C4-2B (cell line): Measurements from ENCODE around the gene BAHD1.

Experiments
- H3K27ac ChIP-seq: fragments of 450-650 bp; 2 replicates; pipeline ENCODE4 v1.5.1; 2017
- CTCF ChIP-seq: fragments of 450-650 bp; conservative IDR thresholded peaks from 2 replicates; pipeline ENCODE4 v1.5.1; 2017; ENCODE audit warnings: mild to moderate bottlenecking
- ZFX ChIP-seq: fragments of 450-650 bp; IDR thresholded peaks from 2 replicates; pipeline ENCODE4 v1.6.1; 2017

The BAHD1 gene

GRCh38 chr15:40443255-40443654 lies 2.5 kb downstream of the BAHD1 start:
- no peak for TF ChIP-seq ZFX
- no peak for TF ChIP-seq CTCF
- no peak overlapping the region for H3K27ac ChIP-seq

- H3K27ac ChIP-seq: no peak overlapping the region
- TF ChIP-seq CTCF: no peak
- no peak for TF ChIP-seq ZFX
These were observed 3.1 kb downstream of the BAHD1 start for GRCh38 chr15:40443846-40444245.

- H3K27ac ChIP-seq: no peak overlapping the region
- TF ChIP-seq ZFX: no peak
- no peak for TF ChIP-seq CTCF
These were observed 4.0 kb downstream of the BAHD1 start for GRCh38 chr15:40444736-40445135.

GRCh38 chr15:40445421-40445922 lies 4.7 kb downstream of the BAHD1 start:
- no peak overlapping the region for H3K27ac ChIP-seq
- TF ChIP-seq CTCF: no peak

GRCh38 chr15:40446144-40446543 lies 5.4 kb downstream of the BAHD1 start:
- no peak for TF ChIP-seq CTCF
- TF ChIP-seq ZFX: no peak
- no peak overlapping the region for H3K27ac ChIP-seq

- TF ChIP-seq CTCF (no peak), ZFX (no peak)
- no peak overlapping the region for H3K27ac ChIP-seq
These were observed 7.6 kb downstream of the BAHD1 start for GRCh38 chr15:40448354-40448753.

- H3K27ac ChIP-seq: no peak overlapping the region
- TF ChIP-seq ZFX: no peak
These were observed 8.5 kb downstream of the BAHD1 start for GRCh38 chr15:40449275-40449674.

GRCh38 chr15:40450047-40450446 lies 9.3 kb downstream of the BAHD1 start:
- TF ChIP-seq ZFX: no peak
- TF ChIP-seq CTCF: no peak
- H3K27ac ChIP-seq: no peak overlapping the region
